Activated CD4-positive, alpha-beta T cell treated with anti-CD3 and anti-CD28 coated beads, Interleukin-10, Interleukin-2, amounts not matched to agents 100 ng/mL and 50 ng/mL, durations not matched to agents 16 hours and 8 hours (primary cell): ENCODE measurements around the gene OCEL1.
A peak's percentile ranks its signal among the peaks of the same experiment; 100 is the strongest.

Experiments
- DNase-seq: peaks from one replicate; pipeline ENCODE4 v3.0.0-alpha.2; 2020

Gene OCEL1

DNA sequence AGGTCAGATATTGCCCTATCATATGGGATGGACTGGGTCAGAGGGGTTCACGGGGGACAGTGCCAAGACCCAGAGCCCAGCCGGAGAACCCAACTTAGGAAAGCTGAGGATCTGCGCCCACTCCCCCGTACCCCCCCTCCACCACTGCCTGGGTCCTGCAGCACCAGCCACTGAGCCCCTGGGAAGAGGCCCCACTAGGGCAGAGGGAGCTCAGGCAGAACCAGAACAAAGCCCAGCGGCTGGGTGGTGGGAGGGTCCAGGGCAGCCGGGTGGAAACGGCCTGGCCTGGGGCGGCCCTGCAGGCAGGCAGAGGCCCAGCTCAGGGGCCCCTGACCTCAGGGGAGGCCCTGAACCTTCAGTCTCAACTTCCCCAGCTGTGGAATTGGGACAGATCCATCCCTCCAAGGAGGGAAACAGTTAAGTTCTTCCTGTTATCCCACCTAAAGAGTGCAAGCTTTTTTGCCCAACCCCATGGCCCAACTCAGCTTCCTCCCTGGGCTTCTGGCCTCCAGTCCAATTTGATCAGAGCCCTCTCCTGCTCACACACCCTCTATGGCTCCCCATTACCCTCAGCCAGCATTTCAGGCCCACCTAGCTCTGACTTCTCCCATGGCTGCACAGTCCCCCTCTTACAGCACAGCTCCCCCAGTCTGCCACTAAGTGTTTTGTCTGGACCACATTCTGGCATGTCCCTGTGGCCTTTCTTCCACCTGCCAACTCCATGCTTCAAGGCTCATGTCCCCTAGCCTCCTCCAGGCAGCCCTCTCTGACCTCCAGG is 16.6 kb downstream of the OCEL1 start:
- no peak for DNase-seq

DNA sequence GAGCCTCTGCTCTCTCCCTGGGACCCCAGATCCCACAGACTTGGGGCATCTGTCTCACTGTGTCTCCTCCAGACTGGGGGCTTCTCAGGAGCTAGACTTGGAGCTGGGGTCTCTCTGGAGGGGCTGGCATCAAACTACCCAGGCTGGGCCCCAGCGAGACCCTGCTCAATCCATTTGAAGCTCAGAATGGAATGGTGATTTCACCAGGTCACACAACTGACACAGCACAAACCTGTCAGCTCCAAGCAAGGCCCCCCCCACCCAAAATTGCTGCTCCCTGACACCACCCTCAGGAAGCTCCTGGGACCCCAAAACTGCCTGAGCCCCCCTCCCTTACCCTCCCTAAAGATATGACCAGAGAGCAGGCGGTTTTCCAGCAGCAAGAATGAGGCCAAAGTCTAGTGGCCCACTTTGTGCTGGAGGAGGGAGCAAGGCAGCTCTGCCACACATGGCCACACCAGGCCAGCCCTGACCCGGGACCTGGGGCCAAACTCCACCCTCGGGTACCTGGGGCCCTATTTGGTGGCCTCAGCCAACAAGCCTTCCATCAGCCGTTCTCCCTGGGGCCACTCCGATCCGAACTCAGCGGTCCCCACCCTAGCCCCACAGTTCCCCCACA is 17.3 kb downstream of the OCEL1 start:
- no peak for DNase-seq

DNA sequence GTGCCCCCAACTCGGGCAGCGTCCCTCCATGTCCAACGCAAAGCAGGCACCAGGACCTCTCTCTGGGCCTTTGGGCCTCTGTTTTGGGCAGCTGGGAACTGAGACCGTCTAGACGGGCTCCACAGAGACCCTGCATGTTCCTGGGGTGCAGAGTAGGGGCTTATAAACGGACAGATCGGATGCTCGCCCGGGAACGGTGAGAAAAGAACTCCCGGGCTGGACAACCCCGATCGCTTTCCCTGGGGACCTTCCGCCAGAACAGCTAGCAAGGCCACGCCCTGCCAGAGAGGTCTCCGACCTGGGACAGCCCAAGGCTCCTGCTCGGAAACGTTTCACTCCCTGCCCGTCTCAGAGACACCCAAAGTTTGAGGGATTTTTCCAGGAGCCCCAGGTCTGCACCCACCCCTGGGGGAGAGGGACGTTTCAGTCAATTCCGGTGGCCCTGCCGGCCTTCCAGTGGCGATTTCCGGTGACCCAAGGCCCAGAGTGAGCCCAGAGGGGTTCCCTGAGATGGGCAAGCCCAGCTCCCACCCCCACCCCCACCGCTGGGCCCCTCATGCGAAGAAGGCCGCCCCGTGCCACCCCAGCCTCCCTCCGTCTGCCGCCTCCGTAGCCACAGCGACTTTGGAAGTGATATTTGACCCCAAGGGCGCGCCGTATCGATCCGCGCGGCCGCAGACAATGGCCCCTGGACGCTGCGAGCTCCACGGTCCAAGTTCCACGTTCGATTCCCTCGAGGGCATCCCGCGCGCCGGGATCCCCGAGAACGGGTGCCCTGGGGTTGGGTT is 18.0 kb downstream of the OCEL1 start:
- DNase-seq: no peak

DNA sequence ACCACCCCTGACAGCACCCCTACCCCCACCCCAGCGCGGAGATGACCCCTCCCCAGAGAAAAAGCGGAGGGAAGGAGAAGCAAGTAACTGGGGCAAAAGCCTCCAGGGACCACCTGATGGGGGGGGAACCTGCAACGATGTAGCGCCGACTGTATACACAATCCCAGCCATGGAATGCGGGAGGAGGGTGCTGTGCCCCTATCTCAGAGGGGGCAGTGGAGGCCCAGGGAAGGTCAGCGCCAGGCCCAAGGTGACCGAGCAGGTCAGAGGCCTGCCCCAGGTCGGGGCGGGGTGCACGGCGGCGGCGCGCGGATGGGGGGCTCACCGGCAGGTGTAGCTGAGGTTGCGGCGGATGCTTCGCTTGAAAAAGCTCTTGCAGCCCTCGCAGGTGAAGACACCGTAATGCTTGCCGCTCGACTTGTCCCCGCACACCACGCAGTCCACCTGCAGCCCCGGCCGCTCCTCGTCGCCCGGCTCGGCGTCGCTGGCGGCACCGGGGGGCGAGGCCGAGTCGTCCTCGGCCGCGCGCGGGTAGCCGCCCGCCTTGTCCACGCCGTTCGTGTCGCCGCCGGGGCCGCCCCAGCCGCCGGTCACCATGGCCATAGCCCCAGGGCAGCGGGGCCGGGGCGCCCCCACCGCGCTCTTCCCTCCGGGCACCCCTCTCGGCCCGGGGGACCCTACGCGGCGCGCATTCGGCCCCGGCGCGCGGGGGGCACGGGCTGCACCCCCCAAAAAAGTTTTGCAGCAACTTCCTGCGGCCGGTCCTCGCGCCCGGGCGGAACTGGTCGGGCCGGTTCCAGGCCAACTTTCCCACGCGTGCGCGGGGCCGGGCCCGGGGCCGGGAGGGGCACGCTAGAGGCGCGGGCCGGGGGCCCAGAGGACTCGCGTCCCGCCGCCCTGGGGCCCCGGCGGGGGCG is 18.9 kb downstream of the OCEL1 start:
- DNase-seq: no peak

DNA sequence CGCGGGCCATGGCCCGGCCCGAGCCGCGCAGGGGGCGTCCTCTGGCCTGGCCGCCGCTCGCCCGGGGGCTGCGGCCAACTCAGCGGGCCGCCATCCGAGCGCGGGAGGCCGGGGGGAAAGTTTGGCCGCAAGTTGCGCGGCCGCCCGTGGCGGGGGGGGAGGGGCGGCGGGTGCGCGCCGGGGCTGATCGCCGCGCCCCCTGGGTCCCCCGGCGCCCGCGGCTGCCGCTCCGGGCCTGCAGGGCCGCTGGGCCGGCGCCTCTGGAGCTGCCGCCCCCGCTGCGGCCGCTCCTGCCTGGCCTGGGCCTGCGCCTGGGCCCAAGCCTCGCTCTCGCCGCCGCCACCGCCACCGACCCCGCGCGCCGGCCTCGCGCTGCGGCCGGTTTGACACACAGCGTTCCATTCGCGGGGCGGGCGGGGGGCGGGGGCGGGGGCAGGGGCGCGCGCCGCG is 19.5 kb downstream of the OCEL1 start, which contains the start of gene NR2F6:
Gene NR2F6 (minus strand): TSS at position 385 of the 450 bp plus-strand sequence. CDS start 699 bp downstream, outside the sequence.
- no peak for DNase-seq

DNA sequence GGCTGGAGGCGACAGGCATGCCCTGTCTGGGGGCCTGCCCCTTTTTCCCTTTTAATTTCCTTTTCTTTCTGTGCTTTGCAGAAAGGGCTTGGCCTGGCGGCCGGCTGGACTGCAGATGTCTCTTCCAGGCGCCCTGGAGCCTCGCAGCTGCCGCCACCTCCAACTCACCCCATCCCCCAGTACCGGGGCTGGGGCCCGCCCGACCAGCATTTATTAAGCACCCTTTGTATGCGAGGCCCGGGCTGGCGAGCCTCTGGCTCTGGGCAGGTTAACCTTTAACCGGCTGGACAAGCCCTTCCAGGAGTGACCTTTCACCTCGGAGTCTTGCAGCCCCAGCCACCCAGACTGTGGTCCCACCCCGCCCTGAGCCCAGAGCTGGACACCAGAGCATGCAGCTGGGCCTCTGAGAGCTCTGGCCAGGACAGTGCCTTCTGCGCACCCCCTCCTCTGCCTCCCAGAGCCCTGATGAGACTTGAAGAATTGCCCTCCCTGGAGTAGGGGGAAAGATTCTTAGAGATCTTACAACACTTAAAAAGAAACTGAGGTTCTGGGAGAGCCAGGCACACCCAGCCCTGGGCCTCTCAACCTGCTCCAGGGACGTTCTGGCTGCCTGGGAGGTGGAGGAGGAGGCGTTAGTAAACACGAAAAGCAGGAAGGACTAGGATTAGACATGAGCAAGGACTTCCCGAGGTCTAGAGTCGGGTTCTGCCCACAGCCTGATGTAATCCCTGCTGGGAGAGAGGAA is 20.8 kb downstream of the OCEL1 start:
- no peak for DNase-seq

DNA sequence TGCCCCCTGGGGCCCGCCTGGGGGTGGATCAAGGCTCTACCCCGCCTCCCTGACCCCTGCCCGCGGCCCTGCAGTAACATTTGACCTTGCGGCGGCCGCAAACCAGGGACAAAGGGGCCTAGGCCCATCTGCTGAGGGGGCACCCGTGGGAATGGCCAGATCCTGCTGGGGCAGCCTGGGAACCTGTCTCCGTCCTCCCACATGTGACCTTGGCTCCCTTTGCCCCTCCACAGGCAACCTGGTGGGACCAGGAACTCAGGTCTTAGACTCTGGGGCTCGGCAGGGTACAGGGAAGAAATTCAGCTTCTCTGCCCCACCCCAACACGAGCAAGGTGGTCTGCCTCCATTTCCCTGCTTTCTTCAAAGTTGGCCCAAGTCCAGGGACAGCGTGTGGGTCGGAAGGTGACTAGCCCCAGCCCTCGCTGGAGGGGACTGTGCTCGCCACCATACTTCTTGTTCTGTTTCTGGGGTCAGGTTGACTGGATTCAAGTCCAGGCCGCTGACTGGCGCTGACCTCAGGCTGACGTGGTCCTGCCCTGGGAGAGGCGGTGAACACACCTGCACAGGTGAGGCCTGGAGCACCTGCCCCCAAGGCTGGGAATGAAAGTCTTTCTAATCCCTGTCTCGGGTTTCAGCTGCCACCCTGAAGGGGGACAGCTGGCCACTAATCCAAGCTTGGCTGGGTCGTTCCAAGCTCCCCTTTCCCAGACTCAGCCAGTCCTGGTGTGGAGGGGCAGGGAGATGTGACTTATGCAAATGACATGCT is 22.2 kb downstream of the OCEL1 start:
- DNase-seq: no peak

DNA sequence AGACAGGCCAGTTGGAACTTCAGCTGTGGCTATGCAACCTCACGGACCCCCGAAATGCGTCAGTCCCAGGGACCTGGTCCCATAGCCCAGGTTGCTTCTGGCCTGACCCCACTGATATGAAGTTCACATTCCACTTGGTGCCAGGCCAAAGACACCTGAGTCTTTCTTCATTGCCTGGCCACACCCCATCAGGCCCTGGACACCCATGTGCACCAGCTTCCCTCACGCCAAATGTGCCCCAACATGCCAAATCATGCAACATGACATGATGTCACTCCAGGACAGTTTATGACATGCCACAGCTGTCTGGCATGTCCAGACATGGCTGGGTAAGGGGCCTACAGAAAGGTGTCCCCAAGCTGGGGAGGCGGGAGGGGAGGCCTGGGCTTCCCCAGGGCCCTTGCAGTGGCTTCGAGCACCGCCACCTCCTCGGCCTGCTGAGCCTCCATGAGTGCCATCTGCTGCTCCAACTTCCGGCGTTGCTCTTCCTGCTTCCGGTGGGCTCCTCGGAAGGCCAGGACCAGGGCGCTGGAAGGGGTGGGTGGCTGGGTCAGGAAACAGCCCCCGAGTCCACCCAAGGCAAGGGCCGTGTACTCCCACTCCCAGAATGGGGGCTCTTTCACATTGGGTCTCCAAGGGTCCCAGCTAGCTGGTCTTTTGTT is 24.0 kb downstream of the OCEL1 start:
- no peak for DNase-seq

DNA sequence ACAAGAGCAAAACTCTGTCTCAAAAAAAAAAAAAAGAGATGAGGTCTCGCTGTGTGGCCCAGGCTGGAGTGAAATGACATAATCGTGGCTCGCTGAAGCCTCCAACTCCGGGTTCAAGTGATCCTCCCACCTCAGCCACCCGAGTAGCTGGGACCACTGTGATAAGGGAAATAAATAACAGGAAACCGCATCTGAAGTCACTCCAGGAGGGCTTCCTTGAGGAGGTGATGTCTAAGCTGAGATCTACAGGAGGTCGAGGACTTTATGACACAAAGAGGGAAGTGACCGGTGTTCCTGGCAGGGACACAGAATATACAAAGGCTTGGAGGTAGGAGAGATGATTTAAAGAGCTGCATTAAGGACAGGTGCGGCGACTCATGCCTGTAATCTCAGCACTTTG is 28.6 kb downstream of the OCEL1 start:
- no peak for DNase-seq

DNA sequence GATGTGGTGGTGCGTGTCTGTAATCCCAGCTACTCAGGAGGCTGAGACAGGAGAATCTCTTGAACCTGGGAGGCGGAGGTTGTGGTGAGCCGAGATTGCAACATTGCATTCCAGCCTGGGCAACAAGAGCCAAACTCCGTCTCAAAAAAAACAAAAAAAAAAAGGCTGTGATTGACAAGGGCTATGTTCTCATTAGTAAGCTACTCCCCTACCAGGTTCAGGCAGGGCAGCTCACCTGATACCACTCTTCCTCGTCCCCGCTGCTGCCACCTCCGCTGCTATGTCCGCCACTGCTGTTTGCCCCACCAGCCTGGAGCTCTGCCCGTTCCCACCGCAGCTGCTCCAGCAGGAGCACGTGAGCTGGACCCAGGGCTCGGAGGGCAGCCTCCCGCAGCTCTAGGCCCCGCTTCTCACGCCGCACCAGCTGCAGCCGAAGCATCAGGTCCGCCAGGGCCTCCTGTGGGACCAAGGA is 29.2 kb downstream of the OCEL1 start:
- DNase-seq: no peak

DNA sequence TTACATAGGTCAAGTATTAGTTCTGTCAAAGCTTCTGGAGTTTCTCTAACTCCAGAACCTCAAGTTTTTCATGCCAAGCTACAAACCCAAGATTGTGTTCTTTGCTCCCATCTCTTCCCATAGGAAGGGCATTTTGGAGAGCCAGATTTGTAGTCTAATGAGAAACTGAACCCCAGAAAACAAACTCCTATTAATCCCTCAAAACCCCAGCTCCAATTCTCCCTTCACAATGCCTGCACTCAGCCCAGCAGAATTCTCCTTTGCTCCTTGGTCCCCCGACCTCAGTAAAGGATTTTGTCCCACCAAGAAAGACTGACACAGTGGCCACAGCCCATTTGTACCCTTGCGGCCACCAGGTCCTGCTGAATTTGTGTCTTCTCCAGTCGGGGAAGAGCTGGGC is 30.1 kb downstream of the OCEL1 start:
- DNase-seq: no peak

DNA sequence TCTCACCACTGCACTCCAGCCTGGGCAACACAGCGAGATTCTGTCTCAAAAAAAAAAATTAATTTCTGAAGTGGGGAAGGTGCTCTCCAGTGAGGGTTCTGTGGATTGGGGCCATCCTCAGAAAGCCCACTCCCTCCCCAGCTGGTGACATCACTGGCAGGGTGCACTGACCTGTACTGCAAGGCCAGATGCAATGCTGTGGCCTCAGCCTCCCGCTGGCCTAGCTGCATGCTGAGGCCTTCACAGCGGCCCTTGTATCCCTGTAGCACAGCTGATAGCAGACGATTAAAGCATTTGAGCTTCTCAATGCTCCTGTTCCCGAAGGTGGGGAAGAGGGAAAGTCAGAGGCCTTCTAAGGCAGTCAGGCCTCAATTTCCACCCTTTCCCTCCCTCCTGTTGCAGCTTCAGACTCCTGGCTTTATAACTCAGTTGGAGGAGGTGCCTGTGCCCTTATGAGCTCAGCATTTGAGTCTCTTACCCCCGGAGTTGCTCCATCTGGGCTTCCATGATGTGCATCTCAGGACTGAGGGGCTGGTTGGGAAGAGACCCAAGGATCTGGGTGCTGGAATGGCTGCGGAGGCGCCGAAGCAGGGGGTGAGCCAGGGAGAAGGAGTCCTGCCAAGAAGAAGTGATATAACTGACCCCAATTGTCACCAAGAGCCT is 33.2 kb downstream of the OCEL1 start:
- no peak for DNase-seq

DNA sequence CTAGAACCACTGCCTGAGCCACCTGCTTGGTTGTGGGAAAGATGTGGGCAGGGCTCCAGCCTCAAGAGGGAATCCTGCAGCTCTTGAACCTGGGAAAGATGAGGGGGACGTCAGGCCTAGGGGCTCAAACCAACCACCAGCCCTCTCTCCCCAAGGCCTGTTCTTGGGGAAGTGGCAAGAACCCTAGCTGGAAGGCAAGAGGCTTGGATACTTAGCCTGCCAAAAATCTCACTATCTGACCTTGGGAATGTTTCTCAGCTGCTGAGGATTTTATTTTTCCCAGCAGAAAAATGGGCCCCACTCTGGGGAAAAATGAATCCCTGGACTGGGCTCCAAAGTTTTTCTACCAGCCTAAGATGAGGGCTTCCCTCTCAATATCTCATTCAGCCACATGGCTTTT is 33.9 kb downstream of the OCEL1 start:
- no peak for DNase-seq

DNA sequence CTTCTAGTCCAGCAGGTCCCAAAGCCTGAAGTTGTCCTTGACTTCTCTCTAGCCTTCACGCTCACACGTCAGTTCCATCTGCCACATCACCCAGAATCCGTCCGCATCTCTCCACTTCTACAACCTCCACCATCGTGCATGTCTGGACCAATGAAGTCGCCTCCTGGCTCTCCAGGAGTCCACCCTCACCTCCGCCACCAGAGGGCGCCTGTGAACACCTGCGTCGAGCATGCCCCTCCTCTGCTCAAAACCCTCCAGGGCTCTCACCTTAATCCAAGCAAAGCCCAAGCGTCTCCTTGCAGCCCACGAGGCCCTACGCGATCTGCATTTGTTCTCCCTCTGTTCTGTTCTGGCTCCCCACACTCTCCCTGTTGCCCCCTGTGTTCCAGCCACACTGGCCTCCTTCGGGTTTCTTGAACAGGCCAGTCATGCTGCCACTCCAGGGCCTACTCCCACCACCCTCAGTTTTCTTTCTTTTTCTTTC is 34.9 kb downstream of the OCEL1 start:
- DNase-seq: peak; percentile 94

DNA sequence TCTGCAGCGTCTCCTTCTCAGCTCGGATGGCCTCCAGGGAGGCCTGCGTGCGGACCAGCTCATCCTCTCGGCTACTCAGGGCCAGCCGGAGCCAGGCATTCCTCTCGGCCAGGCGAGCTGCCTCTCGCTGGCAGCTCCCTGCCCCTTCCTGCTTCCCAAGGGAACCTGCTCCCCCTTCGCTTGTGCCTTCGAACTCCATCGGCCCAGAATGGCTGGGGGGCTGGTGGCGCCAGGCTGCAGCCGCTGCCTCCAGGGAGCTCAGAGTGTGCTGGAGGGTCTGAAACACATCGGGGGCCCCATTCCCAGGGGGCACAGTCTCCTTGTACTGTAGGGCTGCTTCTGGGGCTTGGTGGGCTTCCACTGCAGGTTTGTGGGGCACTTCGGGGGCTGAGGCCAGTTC is 36.5 kb downstream of the OCEL1 start:
- DNase-seq: no peak

DNA sequence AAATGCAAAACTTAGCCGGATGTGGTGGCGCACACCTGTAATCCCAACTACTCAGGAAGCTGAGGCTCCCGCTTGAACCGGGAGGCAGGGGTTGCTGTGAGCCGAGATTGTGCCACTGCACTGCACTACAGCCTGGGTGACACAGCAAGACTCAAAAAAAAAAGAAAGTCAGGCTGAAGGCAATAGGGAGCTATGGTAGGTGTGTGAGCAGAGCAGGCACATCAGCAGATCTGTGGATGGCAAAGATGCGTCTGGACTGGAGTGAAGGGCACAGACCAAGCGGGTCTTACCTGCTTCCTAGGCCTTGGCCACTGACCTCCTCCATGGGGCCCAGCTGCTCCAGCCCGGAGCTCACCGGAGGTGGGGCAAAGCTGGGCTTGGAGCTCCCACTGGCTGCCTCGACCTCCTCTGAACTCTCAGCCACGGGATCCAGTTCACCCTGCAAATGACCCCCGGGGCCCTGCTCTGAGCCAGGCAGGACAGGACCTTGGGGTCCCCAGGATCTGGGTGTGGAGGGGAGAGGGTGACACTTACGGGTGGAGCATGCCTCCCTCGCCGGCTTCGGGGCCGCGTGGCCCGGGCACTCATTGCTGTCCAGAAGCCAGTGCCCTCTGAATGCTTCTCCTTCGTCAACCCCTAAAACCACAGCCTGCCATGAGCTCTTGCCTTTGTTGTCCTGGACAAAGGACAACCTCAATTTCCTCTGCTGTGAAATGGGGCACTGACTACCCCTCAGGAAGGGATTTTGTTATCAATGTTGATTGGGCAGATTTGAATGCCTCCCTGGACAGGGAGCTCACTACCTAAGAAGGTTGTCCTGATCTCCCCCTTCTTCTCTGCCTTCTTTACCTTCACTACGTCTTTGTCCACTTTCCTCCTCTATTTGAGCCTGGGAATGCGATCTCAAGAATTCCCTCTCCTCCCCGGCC is 38.0 kb downstream of the OCEL1 start:
- DNase-seq: no peak

DNA sequence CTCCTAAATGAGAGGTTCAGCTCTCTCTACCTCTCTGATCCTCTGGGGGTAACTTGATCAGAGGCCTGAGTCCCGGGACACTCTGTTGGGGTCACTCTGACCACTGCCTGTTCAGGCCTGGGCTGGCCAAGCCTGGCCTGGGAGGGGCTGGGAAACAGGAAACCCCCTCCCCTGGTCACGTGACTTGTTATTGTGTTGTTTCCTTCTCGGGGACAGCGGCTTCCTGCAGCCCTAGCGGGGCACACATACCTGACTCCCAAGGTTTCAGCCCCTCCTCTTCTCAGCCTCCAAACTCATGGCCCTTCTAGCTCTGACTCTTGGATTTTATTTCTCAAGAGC is 38.6 kb downstream of the OCEL1 start, which contains the start of gene USHBP1:
Gene USHBP1 (minus strand): TSS at position 105 of the 339 bp plus-strand sequence. CDS start 446 bp downstream, outside the sequence.
- no peak for DNase-seq

DNA sequence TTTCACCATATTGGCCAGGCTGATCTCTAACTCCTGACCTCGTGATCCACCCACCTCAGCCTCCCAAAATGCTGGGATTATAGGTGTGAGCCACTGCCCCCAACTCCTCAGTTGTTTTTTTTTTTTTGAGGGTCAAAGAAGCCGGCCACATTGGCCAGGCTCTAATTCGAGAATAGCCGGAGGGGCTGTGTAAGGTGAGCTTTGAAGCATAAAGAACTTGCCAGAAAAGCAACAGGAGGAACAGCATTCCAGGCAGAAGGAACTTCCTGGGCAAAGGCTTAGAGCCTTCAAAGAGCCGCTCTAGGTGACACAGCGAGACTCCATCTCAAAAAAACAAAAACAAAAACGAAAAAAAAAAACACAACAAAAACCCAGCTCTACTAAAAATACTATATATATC is 40.0 kb downstream of the OCEL1 start:
- DNase-seq: no peak
